Measurements from ENCODE around the gene ITCH.

DNA sequence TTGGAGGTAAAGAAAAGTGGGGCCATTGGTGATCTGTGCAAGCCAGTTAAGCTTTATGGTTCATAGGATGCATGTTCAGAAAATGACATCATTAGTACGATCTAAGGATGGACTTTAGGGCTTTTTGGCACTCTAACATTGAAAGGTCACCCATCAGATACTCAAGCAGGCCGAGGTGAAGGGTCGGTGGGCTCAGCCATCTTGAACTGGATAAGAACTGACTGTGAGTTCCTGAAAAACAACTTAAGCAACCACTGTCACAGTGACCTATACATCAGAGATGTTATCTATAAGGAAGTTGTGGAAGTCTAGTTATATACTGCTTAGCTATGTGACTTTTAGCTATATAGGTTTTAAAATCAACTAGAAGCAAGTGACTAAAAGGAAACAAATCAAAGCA, 13.0 kb upstream of the ITCH start:
- TF ChIP-seq ZNF624 (tag by site-specific recombination; IDR thresholded peaks at IDR 0.05) = no peak
- TF ChIP-seq ZNF776 (tag by site-specific recombination; IDR thresholded peaks at IDR 0.05; ENCODE audit: borderline replicate concordance) = no peak
- TF ChIP-seq, protein P1, sequence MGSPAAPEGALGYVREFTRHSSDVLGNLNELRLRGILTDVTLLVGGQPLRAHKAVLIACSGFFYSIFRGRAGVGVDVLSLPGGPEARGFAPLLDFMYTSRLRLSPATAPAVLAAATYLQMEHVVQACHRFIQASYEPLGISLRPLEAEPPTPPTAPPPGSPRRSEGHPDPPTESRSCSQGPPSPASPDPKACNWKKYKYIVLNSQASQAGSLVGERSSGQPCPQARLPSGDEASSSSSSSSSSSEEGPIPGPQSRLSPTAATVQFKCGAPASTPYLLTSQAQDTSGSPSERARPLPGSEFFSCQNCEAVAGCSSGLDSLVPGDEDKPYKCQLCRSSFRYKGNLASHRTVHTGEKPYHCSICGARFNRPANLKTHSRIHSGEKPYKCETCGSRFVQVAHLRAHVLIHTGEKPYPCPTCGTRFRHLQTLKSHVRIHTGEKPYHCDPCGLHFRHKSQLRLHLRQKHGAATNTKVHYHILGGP (tag by site-specific recombination; IDR thresholded peaks at IDR 0.05) = no peak
- no peak for TF ChIP-seq YY1 (tag by site-specific recombination; IDR thresholded peaks at IDR 0.05)
